OCI-LY7 (cell line): Measurements from ENCODE around the gene MAGI1. TPM values are rescaled to one million over a fixed set of nuclear protein-coding genes. Genes with fewer than 3 reads are reported as not detected.
"Not testable (repeated sequence)": the region's sequence is repeated elsewhere in the genome, so short reads cannot be mapped to it uniquely, and the experiment has no call there.

Experiments used
- BruUV-seq: library from RNA; stranded (reverse); fragments of 400-500 nt; replicated peaks from 2 replicates; lab custom pipeline; 2021; lab: Mats Ljungman, UMichigan
- CTCF ChIA-PET: fragments of 300-600 bp; sonication (Branson Sonifier 250); formaldehyde crosslinking; loops from one replicate; lab custom pipeline; 2022; ENCODE audit warnings: antibody characterized with exemption; ENCODE audit not compliant: unreplicated experiment; lab: Charles Lee
- POLR2A ChIA-PET: fragments of 300-600 bp; sonication (Branson Sonifier 250); formaldehyde crosslinking; loops from one replicate; lab custom pipeline; 2022; ENCODE audit warnings: antibody characterized with exemption; lab: Charles Lee
- DNase-seq: peaks from one replicate; pipeline ENCODE4 v3.0.0-alpha.2; 2015; ENCODE audit warnings: low spot score
- H2AFZ ChIP-seq: fragments of 200-600 bp; sonication (generic), shearing (Covaris generic); 2 replicates; pipeline ENCODE4 v1.6.1; 2014; ENCODE audit warnings: mild to moderate bottlenecking, antibody characterized with exemption, low read length, moderate library complexity
- H3K27ac ChIP-seq: fragments of 200-600 bp; sonication (generic); 2 replicates; pipeline ENCODE4 v1.5.1; 2014; ENCODE audit warnings: mixed run types, low read depth, mild to moderate bottlenecking, moderate library complexity, low read length, inconsistent platforms; ENCODE audit not compliant: poor library complexity, severe bottlenecking
- H3K36me3 ChIP-seq: fragments of 200-600 bp; sonication (generic); 2 replicates; pipeline ENCODE4 v1.6.1; 2014; ENCODE audit warnings: mild to moderate bottlenecking, antibody characterized with exemption, low read length, moderate library complexity, mixed read lengths; ENCODE audit not compliant: insufficient read depth
- H3K4me1 ChIP-seq: fragments of 200-600 bp; sonication (generic); 2 replicates; pipeline ENCODE4 v1.5.1; 2014; ENCODE audit warnings: mild to moderate bottlenecking, low read length; ENCODE audit not compliant: insufficient read depth, poor library complexity, severe bottlenecking
- H3K4me2 ChIP-seq: fragments of 200-600 bp; sonication (generic); 2 replicates; pipeline ENCODE4 v1.6.1; 2014; ENCODE audit warnings: mild to moderate bottlenecking, low read length
- H3K4me3 ChIP-seq: fragments of 200-600 bp; sonication (generic); 2 replicates; pipeline ENCODE4 v1.5.1; 2014; ENCODE audit warnings: mild to moderate bottlenecking, low read depth, low read length; ENCODE audit not compliant: poor library complexity, severe bottlenecking
- H3K79me2 ChIP-seq: fragments of 200-600 bp; sonication (generic); 2 replicates; pipeline ENCODE4 v1.6.1; 2016; ENCODE audit warnings: low read depth, mild to moderate bottlenecking, low read length, moderate library complexity, mixed read lengths; ENCODE audit not compliant: insufficient read depth
- H3K9me2 ChIP-seq: fragments of 200-600 bp; sonication (generic); 2 replicates; pipeline ENCODE4 v1.6.1; 2016; ENCODE audit warnings: mild to moderate bottlenecking, low read length, mixed read lengths; ENCODE audit not compliant: insufficient read depth
- H3K9me3 ChIP-seq: fragments of 200-600 bp; sonication (generic); 2 replicates; pipeline ENCODE4 v1.6.1; 2014; ENCODE audit warnings: mild to moderate bottlenecking, mixed run types, low read length, mixed read lengths
- H4K20me1 ChIP-seq: fragments of 200-600 bp; sonication (generic); 2 replicates; pipeline ENCODE4 v1.6.1; 2014; ENCODE audit warnings: mild to moderate bottlenecking, antibody characterized with exemption, low read length, moderate library complexity, mixed read lengths; ENCODE audit not compliant: insufficient read depth
- EZH2phosphoT487 ChIP-seq: fragments of 200-600 bp; sonication (generic); IDR thresholded peaks from 2 replicates; pipeline ENCODE4 v1.6.1; 2018; ENCODE audit warnings: low read depth, borderline replicate concordance, mild to moderate bottlenecking, mixed run types, antibody characterized with exemption, low read length, moderate library complexity, mixed read lengths
- intact Hi-C: fragments of 100-400 bp; cut with micrococcal nuclease; formaldehyde crosslinking; loops from one replicate; pipeline ENCODE4 v1.10.0; 2022; ENCODE audit not compliant: unreplicated experiment
- total RNA-seq, 2 experiments: library from RNA; depleted of rRNA in 1 of 2; stranded (reverse); fragments of >200 nt in 1 of 2; shearing (Covaris generic) in 1 of 2; gene quantifications; 2 replicates each; pipeline ENCODE4 v1.2.3, GENCODE V29; 2014 to 2022
- TF ChIP-seq, protein P1 (sequence below): fragments of 200-600 bp; sonication (generic); conservative IDR thresholded peaks from 2 replicates; pipeline ENCODE4 v1.5.1; 2014; ENCODE audit warnings: mild to moderate bottlenecking, antibody characterized with exemption, low read length, moderate library complexity, mixed read lengths

The MAGI1 gene
- total RNA-seq, 2 experiments from 2014 or later, result 0.63 to 2.5 TPM

GRCh38 chr3:66047311-66048050 is 8.8 kb upstream of the MAGI1 start:
- H2AFZ ChIP-seq, result no peak overlapping the region
- ChIA-PET POLR2A (no interaction called here), CTCF (no interaction called here)
- H4K20me1 ChIP-seq, result no peaks in the 10 kb centered on the region
- H3K4me2 ChIP-seq, result no peak overlapping the region
- intact Hi-C loops, result no loop called here
- H3K9me2 ChIP-seq, result no peaks in the 10 kb centered on the region
- H3K79me2 ChIP-seq, result no peaks in the 10 kb centered on the region
- no peak for TF ChIP-seq EZH2phosphoT487
- TF ChIP-seq, protein P1, sequence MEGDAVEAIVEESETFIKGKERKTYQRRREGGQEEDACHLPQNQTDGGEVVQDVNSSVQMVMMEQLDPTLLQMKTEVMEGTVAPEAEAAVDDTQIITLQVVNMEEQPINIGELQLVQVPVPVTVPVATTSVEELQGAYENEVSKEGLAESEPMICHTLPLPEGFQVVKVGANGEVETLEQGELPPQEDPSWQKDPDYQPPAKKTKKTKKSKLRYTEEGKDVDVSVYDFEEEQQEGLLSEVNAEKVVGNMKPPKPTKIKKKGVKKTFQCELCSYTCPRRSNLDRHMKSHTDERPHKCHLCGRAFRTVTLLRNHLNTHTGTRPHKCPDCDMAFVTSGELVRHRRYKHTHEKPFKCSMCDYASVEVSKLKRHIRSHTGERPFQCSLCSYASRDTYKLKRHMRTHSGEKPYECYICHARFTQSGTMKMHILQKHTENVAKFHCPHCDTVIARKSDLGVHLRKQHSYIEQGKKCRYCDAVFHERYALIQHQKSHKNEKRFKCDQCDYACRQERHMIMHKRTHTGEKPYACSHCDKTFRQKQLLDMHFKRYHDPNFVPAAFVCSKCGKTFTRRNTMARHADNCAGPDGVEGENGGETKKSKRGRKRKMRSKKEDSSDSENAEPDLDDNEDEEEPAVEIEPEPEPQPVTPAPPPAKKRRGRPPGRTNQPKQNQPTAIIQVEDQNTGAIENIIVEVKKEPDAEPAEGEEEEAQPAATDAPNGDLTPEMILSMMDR, result no peak
- no TSS peak for BruUV-seq
- H3K4me1 ChIP-seq, result no peaks in the 10 kb centered on the region
- DNase-seq, result no peak
- no peak overlapping the region for H3K4me3 ChIP-seq
- H3K27ac ChIP-seq, result no peak overlapping the region
- no peaks in the 10 kb centered on the region for H3K36me3 ChIP-seq
- no peaks in the 10 kb centered on the region for H3K9me3 ChIP-seq

DNA sequence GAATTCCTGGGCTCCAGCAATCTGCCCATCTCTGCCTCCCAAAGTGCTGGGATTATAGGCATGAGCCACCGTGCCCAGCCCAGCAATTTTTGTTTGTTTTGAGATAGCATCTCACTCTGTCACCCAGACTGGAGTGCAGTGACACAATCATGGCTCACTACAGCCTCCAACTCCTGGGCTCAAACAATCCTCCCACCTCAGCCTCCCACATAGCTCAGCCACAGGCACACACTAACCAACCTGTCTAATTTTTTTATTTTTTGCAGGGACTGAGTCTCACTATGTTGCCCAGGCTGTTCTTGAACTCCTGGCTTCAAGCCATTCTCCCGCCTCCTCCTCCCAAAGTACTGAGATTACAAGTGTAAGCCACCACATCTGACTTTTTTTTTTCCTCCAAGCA is 7.6 kb upstream of the MAGI1 start:
- CTCF ChIA-PET, H3K36me3 ChIP-seq, DNase-seq, H3K9me2 ChIP-seq, H3K4me2 ChIP-seq, H2AFZ ChIP-seq, H3K79me2 ChIP-seq, H3K27ac ChIP-seq, intact Hi-C loops, BruUV-seq, H4K20me1 ChIP-seq, H3K9me3 ChIP-seq, H3K4me1 ChIP-seq, H3K4me3 ChIP-seq: not testable (repeated sequence)
- POLR2A ChIA-PET, result interaction anchor here (0.7 kb wide), 1 partner anchor 71 kb away, joined by 7 read pairs; no protein-coding TSS in a partner anchor

- Histone ChIP-seq H3K4me3 (no peak overlapping the region), H4K20me1 (no peaks in the 10 kb centered on the region), H3K9me3 (no peaks in the 10 kb centered on the region), H3K4me2 (no peak overlapping the region), H3K79me2 (no peaks in the 10 kb centered on the region), H3K27ac (no peak overlapping the region), H3K36me3 (no peaks in the 10 kb centered on the region), H3K9me2 (no peaks in the 10 kb centered on the region), H2AFZ (no peak overlapping the region), H3K4me1 (peaks cover 3% of the 10 kb centered on the region)
- no peak for DNase-seq
- TF ChIP-seq, protein P1, result no peak
- TF ChIP-seq EZH2phosphoT487, result no peak
- intact Hi-C loops, result no loop called here
- POLR2A ChIA-PET, result no interaction called here
- no TSS peak for BruUV-seq
- CTCF ChIA-PET, result no interaction called here
These were observed 3.1 kb upstream of the MAGI1 start for GRCh38 chr3:66041828-66042227.
